Measurements from ENCODE around the gene ARVCF.
"Not testable (repeated sequence)": the region's sequence is repeated elsewhere in the genome, so short reads cannot be mapped to it uniquely, and the experiment has no call there.

Gene ARVCF

DNA sequence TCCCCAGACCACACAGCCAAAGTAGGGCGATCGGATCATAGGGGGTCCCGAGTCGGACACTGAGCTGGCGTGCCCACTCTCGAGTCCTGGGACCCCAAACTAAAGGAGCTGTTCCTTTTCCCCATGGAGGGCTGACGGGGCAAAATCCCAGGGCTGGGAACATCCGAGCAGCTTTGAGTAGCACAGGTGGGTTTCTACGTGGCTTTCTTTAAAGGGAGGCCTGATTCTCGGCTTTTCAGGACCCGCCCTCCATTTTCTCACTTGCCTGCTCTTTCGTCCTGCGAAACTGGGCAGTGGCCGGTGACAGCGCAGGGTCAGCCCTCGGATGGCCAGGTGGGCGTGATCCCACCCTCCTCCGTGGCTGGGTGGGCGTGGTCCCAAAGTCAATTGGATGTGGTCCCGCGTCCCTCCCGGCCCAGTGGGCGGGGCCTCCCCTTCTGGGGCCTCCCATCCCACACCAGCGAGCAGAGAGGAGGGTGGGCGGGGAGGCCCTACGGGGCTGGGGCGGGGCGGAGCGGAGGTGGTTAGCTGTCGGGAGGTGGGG lies 57.5 kb downstream of the ARVCF start:
- DNase-seq: no peak

DNA sequence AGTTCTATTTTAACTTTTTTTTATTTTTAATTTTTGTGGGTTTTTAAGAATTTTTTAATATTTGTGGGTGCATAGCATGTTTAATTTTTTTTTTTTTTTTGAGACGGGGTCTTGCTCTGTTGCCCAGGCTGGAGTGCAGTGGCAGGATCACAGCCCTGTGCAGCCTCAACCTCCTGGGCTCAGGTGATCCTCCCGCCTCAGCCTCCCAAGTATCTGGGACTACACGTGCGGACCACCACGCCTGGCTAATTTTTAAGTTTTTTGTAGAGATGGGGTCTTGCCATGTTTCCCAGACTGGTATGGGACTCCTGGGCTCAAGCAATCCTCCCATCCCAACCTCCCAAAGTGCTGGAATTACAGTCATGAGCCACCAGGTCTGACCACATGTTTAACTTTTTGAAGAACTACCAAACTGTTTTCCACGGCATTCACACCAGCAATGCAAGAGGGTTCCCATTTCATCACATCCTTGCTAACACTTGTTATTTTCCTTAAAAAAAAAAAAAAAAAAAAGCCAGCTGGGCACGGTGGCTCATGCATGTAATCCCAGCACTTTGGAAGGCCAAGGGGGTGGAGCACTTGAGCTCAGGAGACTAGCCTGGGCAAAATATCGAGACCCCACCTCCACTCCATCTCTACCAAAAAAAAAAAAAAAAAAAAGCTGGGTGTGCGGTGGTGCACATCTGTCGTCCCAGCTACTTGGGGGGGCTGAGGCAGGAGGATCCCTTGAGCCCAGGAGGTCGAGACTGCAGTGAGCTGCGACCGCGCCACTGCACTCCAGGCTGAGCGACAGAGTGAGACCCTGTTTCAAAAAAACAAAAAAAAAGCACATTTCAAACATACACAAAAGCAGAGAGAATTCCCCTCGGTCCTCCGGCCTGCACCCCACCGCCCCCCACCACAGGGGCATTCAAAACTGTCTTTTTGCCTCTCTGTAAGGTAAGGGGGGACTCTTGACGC lies 58.3 kb downstream of the ARVCF start:
- DNase-seq: no peak

DNA sequence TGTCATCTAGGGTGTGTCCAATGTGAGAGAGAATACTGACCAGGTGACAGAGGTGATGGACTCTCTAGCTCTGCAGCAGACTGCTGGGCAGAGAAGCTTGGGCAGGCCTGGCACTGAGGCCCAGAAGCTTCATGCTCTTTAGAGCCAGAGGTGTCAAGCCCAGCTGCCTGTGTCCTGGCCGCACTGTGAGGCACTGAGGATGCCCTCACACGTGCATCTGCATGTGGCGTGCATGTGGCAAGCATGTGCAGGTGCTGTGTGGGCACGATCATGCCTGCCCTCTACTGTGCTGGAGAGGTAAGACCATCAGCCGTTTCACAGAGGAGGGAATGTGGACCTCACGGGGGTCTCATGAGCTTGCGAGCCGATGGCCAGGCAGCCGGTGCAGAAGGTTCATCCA lies 59.2 kb downstream of the ARVCF start:
- no peak for DNase-seq

DNA sequence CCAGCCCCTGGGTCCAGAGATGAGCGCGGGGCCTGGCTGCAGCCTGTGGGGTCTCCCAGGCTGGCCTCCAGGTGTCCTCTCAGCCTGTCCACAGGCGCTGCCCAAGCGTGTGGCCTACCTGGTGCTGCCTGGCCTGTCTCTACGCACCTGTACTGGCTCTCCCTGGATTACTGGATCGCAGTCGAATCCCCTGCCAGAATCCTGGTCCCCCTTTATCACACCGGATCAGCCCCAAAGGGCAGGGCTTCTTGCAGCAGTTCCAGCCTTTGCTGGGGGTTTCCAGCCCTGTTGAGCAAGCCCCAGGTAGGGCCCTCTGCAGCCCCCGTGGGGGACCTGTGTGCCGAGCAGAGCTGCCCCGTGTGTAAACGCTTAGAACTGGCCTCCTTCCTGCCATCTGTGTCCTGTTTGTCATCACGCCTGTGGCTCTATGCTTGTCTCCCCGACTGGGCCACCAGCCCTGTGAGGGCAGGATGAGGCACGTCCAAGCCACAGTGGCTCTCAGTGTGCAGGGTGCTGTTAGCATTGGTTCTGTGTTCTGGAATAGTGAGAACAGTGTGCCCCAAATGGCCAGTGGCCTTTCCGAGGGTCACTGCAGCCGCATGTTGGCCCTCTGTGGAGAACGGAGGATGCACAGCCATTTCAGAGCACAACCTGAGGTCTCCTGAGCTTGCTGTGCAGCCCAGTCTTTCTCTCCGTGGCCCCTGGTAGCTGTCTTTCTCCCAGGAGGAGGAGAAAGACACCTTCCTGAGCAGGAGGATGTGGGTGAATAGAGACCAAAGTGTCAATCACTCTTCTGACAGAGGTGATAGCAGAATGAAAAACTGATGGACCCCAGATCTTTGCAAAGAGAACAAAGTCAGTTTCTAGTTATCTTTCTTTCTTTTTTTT lies 61.1 kb downstream of the ARVCF start:
- DNase-seq: no peak

DNA sequence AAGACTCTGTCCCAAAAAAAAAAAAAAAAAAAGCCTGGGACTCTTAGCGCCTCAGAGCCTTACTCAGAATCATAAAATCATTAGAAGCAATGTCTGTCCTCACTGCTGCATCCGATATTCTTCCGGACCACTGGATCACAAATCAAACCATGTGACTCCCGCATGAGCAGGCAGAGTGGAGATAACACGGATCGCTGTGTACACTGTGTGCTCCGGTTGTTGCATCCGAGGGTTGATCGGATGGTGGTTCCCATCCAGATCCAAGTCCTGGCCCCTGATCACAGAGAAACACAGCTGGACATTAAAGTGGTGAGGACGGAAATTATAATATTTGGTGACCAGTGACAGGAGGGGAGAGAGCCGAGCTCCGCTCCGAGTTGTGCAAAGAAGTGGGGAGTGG lies 65.3 kb downstream of the ARVCF start:
- no peak for DNase-seq

DNA sequence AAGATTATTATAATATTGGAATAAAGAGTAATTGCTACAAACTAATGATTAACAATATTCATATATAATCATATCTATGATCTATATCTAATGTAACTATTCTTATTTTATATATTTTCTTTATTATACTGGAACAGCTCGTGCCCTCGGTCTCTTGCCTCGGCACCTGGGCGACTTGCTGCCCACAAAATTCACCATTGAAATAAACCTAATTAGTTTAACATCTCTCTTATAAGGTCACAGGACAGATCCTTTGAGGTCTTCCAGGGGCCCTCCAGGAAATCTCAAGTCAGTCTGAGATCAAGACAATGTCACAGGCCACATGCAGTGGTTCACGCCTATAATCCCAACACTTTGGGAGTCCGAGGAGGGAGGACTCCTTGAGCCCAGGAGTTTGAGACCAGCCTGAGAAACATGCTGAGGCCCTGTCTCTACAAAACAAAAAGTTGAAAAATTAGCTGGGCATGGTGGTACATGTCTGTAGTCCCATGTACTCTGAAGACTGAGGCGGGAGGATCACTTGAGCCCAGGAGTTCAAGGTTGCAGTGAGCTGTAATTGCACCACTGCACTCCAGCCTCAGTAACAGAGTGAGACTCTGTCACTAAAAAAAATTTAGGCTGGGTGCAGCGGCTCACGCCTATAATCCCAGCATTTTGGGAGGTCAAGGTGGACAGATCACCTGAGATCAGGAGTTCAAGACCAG lies 68.4 kb downstream of the ARVCF start:
- no peak for DNase-seq

DNA sequence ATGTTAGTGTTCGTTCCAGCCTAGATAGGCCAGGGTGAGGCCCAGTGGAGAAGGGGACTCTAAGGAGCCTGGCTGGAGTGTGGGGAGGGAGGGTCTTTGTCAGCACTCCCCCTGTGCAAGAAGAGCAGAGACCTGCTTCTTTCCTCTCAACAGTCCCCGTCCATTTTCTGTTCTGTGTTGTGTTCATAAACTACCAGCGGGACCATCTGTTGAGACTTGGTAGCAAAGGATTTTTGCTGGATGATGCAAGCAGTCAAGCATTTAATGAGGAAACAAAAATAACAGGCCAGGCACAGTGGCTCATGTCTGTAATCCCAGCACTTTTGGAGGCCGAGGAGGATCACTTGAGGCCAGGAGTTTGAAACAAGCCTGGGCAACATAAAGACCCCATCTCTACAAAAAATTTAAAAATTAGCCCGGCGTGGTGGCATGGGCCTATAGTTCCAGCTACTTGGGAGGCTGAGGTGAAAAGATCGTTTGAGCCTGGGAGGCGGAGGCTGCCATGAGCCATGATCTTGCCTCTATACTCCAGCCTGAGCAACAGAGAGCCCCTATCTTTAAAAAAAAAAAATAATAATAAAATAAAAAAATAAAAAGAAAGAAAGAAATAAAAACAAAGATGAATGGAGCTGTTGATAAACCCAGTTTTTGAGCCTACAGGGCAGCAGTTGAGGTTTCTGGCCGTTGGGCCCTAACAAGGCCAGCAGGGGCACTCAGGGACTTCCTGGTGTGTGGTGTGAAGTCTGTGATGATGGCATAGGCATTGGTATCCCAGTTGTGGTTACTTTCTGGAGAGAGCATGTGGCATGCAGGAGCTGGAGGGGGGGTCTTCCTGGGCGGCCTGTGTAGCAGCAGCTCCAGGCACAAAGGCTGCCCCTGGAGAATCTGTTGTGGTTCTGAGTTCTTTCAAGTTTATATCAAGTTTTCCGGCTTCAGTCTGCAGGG lies 73.3 kb downstream of the ARVCF start:
- DNase-seq: no peak

DNA sequence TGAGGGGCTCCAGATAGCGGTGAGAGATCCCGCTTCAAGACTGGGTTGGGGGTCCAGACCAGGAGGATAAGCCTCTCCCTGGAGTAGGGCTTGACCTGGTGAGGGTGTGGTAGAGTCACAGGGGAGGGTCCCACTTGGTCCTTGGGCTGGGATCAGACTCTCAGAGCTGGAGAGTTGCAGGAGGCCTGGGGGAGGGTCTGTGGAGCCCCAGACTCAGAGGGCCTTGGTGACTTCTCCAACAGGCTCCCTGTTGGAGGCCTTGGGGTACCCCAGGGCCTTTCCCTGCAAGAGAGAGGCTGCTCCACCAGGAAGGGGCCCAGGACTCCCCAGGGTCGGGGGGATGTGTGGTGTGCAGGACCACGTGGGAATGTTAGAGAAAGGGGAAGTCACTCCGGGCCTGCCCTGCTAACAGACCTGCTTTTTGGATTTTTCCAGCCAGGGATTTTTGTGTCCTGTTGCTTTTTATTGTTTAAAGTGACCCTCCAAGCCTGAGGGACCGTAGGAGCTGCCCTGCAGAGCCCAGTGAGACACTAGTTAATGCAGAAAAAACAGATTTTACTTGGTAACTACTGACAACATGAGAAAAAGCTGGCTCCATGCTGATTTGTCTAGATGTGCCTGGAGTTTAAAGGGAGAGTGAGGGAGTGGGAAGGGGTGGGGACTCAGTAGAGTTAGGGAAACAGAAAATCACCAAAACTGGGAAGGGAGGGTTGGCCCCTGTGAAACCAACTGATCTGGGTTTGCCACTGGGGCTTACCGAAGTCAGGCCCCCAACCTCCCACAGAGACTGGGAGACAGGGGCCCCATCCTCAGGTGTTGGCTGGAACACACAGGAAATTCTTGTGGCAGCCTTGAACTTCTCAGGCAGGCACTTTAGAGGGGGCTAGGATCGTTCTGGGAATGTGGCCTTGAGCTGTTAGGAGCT lies 74.2 kb downstream of the ARVCF start:
- DNase-seq: no peak

DNA sequence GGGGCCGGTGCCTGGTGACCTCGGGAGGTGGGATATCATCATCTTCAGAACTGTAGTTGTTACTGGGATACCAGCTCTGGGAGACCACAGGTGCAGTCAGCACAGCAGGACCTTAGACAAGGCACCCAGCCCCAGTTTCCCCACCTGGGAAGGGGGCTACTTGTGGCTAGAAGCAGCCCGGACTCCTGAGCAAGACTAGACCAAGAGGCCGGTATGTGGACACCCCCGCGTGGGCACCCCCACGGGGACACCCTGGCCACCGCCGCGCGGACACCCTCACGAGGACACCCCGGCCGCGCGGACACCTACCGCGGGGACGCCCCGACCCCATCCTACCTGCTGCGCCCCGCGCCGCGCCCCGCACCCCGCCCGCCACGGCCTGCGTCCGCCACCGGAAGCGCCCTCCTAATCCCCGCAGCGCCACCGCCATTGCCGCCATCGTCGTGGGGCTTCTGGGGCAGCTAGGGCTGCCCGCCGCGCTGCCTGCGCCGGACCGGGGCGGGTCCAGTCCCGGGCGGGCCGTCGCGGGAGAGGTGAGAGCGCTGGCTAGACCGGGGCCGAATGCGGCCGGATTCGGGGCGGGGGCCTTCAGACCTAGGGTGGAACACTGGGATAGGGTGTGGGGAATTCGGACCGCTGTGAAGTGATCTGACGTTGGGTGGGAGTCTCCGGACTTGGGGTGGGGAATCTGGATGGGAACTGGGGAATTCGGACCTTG lies 75.1 kb downstream of the ARVCF start, which contains the start of the genes COMT and TXNRD2:
COMT (plus strand) TSS at position 408 of the 718 bp plus-strand sequence. CDS start 20,755 bp downstream, outside the sequence.
TXNRD2 (minus strand) TSS at position 454 of the 718 bp plus-strand sequence; CDS start at position 439, 15 bp downstream.
- DNase-seq: peak; percentile 75

DNA sequence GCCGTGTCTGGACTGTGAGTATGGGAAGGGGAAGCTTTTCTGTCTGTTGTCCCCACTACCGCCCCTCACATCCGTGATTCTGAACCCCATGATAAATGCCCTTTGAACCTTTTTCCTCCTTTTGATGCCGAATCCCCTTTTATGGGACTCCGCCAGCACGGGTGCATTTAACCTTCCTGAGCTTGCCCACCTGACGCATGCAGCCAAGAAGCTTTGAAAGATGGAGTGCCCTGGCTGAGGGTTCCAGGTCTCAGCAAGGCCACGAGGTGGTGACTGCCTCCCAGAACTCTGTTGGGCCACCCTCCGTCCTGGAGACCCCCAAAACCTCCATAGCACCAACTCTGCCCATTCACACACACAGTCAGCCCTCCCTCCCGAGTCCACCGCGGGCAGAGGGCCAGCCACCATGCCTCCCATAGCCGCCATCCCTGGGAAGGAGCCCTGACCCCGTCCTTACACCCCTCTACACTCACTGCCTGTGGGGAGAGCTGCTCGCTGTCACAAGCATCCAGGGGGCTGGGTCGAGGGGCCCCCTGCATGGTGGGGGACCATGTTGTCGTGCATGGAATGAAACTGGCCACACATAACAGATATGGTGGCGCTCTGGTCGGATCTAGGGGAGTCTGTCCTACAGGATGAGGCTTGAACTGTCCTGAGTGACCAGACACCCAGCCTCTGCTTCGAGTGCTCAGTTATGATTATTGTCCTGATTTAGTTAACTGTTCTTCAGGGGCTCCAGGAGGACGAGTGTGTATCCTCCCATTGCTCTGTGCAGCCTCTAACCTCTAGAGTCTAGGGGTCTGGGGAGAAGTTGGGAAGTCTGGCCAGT lies 75.9 kb downstream of the ARVCF start:
- no peak for DNase-seq

DNA sequence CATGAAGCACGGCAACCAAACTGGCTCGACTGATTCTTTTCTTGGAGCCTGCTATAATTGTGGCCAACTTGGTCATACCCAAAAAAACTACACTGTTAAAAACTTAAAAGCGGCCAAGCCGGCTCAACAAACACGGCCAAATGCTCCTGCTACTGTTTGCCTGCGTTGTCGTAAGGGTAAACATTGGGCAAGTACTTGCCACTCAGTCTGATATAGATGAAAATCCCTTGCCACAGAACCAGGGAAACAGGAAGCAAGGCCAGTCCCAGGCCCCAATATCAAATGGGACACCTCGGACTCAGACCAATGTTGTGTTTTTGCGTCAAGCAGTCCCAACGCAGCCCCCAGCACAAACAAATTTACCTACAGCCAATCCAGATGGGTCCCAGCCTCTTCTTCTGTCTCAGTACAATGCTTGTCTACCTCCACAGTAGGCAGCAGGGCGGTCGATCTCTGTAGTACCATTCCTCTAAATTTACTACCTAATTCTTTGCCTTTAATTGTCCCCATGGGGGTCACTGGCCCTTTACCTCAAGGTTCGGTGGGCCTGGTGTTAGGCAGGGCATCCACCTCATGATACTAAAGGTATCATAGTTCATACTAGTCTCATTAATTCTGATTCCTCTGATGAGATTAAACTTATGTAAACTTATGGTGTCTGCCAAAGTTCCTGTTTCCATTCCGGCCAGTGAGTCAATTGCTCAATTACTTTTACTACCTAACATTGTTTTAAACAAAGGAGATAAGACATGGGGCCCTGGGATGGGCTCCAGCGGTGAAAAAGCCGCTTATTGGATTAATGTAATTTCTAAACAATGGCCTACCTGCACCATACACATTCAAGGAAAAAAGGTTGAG lies 78.8 kb downstream of the ARVCF start:
- no peak for DNase-seq

DNA sequence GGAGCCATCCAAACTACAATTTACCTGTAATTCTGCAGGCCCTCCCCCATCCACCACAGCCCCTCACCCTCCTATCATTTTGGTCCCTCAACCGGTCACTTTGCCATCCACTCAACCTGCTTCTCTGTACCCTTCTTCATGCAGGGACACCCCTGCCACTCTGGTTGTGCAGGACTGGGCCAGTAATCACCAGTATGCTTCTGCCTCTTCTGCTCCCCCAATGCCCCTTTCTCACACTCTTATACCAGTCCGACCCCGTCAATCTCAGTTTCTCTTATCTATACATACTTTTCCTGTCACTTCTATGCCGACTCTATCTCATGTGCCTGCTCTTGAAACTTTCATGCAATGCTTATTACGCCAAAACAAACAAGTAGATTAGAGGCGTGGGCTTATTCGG lies 80.1 kb downstream of the ARVCF start:
- DNase-seq: no peak

DNA sequence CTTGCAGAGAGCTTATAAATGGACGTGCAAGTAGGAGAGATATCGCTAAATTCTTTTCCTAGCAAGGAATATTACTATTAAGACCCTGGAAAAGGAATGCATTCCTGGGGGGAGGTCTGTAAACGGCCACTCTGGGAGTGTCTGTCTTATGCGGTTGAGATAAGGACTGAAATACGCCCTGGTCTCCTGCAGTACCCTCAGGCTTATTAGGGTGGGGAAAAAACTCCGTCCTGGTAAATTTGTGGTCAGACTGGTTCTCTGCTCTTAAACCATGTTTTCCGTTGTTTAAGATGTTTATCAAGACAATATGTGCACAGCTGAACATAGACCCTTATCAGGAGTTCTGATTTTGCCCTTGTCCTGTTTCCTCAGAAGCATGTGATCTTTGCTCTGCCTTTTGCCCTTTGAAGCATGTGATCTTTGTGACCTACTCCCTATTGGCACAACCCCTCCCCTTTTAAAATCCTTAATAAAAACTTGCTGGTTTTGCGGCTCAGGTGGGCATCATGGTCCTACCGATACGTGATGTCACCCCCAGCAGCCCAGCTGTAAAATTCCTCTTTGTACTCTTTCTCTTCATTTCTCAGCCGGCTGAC lies 81.4 kb downstream of the ARVCF start:
- not testable (repeated sequence) for DNase-seq

DNA sequence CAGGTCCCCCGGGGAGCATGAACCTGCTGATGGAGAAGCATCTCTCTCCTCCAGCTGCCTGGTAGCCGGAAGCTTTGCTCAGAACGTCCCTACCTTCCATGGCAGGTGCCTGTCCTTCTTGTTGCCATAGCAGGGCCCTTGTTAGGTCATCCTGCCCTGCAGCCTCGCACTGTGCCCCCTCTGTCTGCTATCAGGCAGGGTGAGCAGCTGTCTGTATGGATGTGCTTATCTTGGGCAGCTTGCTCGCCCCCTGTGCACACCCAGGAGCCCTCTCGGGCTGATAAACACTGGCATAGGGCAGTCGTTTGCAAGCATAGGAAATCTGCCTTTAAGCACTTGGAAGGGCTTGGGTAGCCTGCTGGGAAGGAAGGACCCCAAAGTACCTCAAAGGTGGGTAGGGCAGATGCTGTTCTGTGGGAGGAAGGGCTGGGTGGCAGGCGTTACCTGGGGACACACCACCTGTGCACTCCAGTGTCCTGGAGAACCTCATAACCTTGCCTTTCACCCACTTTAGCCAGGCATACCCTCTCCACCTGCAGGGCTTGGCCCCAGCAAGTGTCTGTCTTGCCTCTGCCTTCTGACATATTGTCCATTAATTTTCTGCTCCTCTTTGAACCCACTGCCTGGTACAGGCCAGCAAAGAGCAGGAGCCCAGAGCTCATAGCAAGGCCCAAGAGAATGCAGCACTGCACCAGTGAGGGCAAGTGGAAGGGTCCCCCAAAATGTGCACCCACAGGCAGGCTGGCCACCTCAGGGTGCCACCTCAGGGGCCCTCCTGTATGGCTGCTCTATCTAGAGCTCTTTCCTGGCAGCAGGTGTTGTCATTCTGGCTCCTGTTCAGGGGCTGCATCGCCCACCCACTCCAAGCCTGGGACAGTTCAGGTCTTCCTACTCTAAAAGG lies 83.0 kb downstream of the ARVCF start:
- DNase-seq: no peak

DNA sequence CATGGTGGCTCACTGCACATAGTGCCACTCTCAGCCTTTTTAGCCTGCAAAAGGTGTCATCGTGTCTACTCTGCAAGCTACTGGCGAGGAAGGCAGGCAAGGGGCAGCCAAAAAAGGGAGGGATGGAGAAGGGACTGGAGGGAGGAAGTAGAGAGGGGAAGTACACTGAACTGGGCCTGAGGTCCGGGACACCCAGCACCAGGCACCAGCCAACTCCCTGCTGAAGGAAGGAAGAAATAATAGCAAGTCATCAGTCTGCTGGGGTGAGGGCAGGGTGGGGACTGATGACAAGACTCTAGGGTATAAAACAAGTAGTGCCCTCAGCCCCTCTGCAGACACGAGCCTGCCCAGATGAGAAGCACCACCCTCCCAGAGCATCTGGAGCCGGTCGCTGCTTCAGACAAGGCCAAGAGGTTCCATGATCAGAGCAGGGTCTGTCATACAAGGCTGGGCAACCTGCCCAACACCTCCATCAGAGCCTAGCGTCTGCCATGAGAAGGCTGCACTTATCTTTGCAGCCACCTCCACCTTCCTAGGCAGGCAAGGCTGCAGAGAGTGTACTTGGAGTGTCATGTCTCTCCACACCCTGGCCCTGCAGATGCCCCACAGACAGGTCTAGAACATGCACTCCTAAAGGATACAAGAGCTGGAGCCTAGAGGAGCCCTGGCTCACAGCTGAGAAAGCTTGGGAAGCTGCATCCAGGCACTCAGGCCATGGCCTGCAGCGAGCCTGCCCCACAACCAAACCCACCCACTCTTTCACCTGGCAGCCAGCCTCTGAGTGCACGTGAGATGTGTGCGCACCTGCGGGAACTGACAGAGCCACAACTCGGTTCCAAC lies 84.0 kb downstream of the ARVCF start:
- DNase-seq: no peak

Measured in CD4-positive, alpha-beta T cell treated with Interleukin-21 for 1 hour (primary cell).